Inflammatory macrophage treated with lipopolysaccharide for 4 hours (primary cell): ENCODE results near the gene PCDHA11.
"Not testable (repeated sequence)": the region's sequence is repeated elsewhere in the genome, so short reads cannot be mapped to it uniquely, and the experiment has no call there.

Experiments used
- DNase-seq: peaks from one replicate; pipeline ENCODE4 v3.0.0-alpha.2; 2020

The PCDHA11 gene

DNA sequence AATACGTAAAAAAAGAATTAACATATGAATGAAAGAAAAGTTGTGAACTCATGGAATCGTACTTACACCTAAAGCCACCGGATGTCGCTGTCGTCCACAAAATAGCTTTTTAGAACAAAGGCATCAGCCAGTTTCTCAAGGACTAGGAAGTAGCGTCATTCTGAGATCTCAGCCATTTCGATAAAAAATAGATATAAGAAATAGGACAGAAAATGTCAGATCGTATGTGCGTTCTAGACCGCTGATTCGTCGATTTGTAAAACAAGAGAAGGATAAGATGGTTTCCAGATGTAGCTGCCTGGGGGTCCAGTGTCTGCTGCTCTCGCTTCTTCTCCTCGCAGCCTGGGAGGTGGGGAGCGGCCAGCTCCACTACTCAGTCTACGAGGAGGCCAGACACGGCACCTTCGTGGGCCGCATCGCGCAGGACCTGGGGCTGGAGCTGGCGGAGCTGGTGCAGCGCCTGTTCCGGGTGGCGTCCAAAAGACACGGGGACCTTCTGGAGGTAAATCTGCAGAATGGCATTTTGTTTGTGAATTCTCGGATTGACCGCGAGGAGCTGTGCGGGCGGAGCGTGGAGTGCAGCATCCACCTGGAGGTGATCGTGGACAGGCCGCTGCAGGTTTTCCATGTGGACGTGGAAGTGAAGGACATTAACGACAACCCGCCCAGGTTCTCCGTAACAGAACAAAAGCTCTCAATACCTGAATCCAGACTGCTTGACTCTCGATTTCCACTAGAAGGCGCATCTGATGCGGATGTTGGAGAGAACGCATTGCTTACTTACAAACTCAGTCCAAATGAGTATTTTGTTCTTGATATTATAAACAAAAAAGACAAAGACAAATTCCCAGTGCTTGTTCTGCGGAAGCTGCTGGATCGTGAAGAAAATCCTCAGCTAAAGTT, 12.7 kb upstream of the PCDHA11 start, which contains the start of gene PCDHA10:
TSS of gene PCDHA10 (plus strand) at position 126 of the 903 bp plus-strand sequence. CDS start at position 278, 152 bp downstream.
- no peak for DNase-seq

- no peak for DNase-seq
Measured at GRCh38 chr5:140857177-140857986, 11.4 kb upstream of the PCDHA11 start.

- no peak for DNase-seq
Measured at GRCh38 chr5:140857987-140858240, 10.8 kb upstream of the PCDHA11 start.

DNA sequence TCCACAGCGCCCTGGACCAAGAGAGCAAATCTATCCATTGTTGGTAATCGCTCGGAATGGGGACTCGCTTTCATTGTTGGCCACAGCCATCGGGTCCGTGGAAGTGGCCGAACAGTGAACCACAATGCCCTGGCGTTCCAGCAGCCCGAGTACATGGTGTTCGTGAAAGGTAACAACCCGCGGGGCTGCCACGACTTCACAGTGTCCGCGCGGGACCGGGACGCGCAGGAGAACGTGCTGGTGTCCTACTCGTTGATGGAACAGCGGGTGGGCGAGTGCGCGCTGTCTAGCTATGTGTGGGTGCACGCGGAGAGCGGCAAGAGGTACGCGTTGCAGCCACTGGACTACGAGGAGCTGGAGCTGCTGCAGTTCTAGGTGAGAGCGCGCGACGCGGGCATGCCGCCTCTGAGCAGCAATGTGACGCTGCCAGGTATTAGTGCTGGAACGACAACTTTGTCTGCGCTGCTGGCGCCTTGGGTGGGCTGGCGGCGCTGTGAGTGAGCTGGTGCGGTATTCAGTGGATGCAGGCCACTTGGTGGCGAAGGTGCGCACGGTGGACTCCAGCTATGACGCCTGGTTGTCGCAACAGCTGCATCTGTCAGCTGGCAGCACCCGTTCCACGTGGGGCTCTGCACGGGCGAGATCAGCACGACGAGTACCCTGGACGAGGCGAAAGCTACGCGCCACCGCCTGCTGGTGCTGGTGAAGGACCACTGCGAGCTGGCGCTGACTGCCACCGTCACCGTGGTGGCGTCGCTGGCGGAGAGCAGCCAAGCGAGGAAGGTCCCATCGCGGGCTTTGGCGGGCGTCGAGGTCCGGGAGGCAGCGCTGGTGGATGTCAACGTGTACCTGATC, 6.1 kb upstream of the PCDHA11 start:
- DNase-seq = no peak

DNA sequence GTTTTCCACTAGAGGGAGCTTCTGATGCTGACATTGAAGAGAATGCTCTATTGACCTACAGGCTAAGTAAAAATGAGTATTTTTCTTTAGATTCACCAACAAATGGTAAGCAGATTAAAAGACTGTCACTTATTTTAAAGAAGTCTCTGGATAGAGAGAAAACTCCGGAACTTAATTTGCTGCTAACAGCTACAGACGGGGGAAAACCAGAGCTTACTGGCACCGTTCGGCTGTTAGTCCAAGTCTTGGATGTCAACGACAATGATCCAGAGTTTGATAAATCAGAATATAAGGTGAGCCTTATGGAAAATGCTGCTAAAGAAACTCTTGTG, 764 bp downstream of the PCDHA11 start:
- DNase-seq = no peak

- DNase-seq = no peak
Measured at GRCh38 chr5:140870221-140871201, 1.8 kb downstream of the PCDHA11 start.

GRCh38 chr5:140875085-140876065, 6.6 kb downstream of the PCDHA11 start, which contains the start of gene PCDHA12:
PCDHA12 (plus strand) TSS chr5:140875308; CDS start chr5:140875473, 165 bp downstream.
- no peak for DNase-seq

DNA sequence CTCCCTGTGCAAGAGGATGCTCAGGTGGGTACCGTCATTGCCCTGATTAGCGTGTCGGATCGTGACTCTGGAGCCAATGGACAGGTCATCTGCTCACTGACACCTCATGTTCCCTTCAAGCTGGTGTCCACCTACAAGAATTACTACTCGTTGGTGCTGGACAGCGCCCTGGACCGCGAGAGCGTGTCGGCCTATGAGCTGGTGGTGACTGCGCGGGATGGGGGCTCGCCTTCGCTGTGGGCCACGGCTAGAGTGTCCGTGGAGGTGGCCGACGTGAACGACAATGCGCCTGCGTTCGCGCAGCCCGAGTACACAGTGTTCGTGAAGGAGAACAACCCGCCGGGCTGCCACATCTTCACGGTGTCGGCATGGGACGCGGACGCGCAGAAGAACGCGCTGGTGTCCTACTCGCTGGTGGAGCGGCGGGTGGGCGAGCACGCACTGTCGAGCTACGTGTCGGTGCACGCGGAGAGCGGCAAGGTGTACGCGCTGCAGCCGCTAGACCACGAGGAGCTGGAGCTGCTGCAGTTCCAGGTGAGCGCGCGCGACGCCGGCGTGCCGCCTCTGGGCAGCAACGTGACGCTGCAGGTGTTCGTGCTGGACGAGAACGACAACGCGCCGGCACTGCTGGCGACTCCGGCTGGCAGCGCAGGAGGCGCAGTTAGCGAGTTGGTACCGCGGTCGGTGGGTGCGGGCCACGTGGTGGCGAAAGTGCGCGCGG, 7.9 kb downstream of the PCDHA11 start:
- not testable (repeated sequence) for DNase-seq

GRCh38 chr5:140877262-140877581, 8.5 kb downstream of the PCDHA11 start:
- DNase-seq = no peak

DNA sequence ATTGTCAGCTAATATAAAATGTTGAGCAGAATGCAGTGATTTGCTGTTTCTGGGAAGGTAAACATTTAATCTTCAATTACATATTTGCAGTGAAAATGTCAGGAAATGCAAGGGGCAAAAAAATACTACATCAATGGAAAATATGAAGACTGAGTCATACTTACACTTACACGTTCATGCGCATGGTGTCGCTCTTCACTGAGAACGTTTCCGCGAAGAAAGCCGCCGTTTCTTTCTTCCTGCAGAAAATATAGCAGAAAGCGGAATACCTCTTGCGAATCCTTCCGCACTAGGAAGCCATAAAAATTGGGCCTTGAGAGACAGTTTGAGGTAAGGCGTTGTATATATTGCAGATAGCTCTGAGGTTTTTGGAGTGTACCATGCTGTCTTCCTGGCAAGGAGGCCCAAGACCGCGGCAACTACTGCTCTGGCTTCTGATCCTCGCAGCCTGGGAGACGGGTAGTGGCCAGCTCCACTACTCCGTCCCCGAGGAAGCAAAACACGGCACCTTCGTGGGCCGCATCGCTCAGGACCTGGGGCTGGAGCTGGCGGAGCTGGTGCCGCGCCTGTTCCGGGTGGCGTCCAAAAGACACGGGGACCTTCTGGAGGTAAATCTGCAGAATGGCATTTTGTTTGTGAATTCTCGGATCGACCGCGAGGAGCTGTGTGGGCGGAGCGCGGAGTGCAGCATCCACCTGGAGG, 13.3 kb downstream of the PCDHA11 start, which contains the start of gene PCDHA13:
TSS of gene PCDHA13 (plus strand) at position 236 of the 702 bp plus-strand sequence. CDS start at position 381, 145 bp downstream.
- DNase-seq = no peak

GRCh38 chr5:140882591-140882899, 13.8 kb downstream of the PCDHA11 start:
- DNase-seq = no peak

- no peak for DNase-seq
Measured at GRCh38 chr5:140883373-140883772, 14.6 kb downstream of the PCDHA11 start.

- no peak for DNase-seq
Measured at GRCh38 chr5:140883927-140884697, 15.4 kb downstream of the PCDHA11 start.

- no peak for DNase-seq
Measured at GRCh38 chr5:140916325-140916724, 47.6 kb downstream of the PCDHA11 start.
